HEK293T (cell line): ENCODE data around the gene RNLS.

Experiments
- BHLHE40 ChIP-seq: fragments of 450-650 bp; IDR thresholded peaks from 2 replicates; pipeline ENCODE4 v1.6.1; 2016; ENCODE audit warnings: mild to moderate bottlenecking, moderate library complexity, borderline replicate concordance
- ELF4 ChIP-seq: fragments of 450-650 bp; IDR thresholded peaks from 2 replicates; pipeline ENCODE4 v1.6.1; 2017; ENCODE audit warnings: antibody characterized with exemption
- FOXK2 ChIP-seq: fragments of 450-650 bp; IDR thresholded peaks from 2 replicates; pipeline ENCODE4 v1.6.1; 2016; ENCODE audit warnings: mild to moderate bottlenecking
- SP1 ChIP-seq: fragments of 450-650 bp; IDR thresholded peaks from 2 replicates; pipeline ENCODE4 v1.6.1; 2017
- SUZ12 ChIP-seq: fragments of 450-650 bp; IDR thresholded peaks from 2 replicates; pipeline ENCODE4 v1.6.1; 2016; ENCODE audit warnings: mild to moderate bottlenecking

- no peak for TF ChIP-seq ELF4
- TF ChIP-seq BHLHE40: no peak
- no peak for TF ChIP-seq FOXK2
- no peak for TF ChIP-seq SP1
- TF ChIP-seq SUZ12: no peak
These were observed 312.9 kb downstream of the RNLS start for GRCh38 chr10:88270061-88270808.
